ENCODE measurements around the gene TCTN1.
A peak's percentile ranks its signal among the peaks of the same experiment; 100 is the strongest.

TCTN1 gene

DNA sequence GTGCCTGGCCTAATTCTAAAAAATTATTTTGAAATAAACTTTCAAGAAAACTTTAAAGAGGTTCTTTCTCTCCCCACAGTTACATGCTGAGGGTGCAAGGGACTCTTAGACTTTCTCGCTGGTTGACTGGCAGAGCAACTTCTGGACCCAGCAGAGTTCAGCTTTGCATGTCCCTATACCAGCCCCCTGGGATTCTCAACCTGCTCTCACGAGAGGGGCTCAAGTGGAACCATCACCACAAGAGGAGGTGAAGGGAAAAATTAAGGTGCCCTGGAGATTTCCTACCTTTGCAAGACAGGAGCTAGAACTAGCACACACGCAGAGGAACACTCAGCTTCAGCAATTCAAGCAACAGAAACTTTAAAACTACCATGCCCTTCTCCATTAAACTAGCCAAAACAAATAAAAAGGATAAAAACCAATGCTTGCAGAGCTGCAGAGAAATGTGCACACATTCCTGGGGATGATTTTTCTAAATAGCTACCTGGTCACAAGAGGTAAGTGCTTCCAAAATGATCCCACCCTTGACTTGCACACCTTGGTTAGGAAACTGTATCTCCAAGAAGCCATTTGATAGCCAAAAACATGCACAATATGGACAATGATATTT is 72.5 kb downstream of the TCTN1 start:
- no peak for DNase-seq

- no peak for DNase-seq
Observed at GRCh38 chr12:110687396-110688169, 73.7 kb downstream of the TCTN1 start.

- no peak for DNase-seq
Observed at GRCh38 chr12:110688446-110689280, 74.7 kb downstream of the TCTN1 start, which contains the start of gene HVCN1. Gene HVCN1 (minus strand): TSS chr12:110689115. CDS start chr12:110683245, 5,870 bp downstream.

DNA sequence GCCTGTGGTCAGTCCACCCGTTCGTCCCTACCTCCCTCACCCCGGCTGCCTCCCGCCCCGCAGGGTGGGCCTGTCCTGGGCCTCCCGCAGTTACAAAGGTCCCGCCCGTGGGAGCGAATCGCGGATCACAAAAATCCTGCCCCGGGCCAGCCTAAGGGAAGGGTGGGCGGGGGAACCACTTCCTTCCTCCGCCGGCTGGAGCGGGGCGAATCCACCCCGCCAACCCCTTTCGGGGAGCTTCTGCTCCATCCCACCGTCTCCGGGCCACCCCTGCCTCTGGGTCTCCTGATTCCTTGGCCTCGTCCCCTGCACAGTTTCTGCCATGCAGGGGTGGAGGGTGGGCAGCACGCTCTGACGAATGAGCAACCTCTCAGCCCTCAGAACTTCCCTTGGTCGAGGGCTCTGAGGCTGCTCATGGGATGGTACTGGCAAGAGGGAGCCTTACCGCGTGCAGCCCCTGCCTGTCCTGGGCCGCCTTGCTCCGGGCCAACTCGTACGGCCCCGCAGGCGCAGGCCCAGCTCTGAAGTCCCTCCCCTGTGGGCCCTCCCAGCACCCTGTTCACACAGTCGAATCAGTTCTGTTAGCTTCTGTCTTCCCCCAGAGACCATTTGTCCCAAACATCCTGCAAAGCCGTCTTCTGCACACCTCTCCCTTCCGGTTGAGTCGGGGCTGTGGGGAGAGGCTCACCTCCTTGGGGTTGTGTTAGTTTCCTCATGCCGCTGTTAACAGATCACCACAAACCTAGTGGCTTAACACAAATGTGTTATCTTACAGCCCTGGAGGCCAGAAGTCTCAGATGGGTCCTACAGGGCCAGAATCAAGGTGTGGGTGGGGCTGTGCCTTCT is 75.6 kb downstream of the TCTN1 start:
- peak; percentile 14 for DNase-seq

GRCh38 chr12:110690127-110690430 is 76.2 kb downstream of the TCTN1 start:
- DNase-seq = no peak

- DNase-seq = no peak
Observed at GRCh38 chr12:110693731-110694130, 79.8 kb downstream of the TCTN1 start.

GRCh38 chr12:110694330-110694901 is 80.5 kb downstream of the TCTN1 start:
- no peak for DNase-seq

DNA sequence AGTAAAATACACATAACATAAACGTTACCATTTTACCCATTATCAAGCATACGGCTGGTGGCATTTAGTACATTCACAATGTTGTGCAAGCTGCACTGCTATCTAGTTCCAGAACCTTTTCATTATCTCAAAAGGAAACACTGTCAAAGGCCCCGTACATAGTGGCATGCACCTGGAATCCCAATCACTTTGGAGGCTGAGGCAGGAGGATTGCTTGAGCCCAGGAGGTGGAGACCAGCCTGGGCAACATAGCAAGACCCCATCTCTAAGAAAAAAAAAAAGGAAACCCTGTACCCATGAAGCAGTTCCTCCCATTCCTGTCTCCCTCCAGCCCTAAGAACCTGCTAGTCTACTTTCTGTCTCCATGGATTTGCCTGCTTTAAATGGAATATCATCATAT is 82.4 kb downstream of the TCTN1 start:
- DNase-seq = no peak

DNA sequence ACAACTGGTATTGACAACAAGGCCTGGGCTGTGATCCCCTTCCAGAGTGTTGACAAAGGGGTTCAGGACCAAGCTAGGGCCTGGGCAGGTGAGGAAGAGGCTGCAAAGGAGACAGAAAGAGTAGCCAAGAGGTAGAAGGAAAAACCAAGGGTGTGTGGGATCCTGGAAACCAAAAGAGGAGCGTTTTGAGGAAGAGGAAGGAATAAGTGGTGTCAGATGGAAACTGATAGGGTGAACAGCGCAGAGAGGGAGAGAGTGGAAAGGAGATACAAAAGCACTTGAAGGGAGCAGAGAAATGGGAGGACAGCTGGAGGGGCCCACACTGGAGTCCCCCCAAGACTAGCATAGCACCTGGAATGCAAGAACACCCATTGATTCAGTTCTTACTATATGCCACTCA is 83.3 kb downstream of the TCTN1 start:
- DNase-seq = no peak

DNA sequence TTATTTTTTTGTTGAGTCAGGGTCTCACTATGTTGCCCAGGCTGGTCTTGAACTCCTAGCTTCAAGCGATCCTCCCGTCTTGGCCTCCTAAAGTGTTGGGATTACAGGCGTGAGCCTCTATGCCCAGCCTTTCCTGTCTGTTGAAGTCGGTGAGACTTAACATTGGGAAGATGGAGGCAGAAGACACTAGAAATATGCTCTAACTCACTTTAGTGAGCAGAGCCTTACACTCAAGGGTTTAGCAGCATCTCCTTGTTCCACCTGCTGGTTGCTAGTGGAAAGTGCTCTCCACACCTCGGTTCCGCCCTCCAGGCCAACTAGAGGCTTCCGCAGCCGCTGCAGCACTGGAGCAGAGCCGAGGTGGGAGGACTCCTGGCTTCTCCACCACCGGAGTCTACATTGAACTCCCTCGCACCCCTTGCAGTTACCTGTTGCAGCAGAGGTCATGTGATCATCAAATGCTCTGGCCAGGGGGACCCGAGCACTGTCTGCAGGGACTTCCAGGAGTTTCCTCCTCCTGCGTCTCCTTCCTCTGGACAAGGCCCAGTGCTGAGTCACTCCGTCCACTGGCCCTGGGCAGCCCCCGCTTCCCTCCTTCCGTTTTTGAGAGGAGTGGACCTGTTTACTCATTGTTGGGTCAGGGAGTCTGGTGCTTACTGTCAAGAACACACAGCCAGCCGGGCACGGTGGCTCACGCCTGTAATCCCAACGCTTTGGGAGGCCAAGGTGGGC is 84.4 kb downstream of the TCTN1 start:
- DNase-seq = peak; percentile 59

All from activated T-cell treated with anti-CD3 and anti-CD28 coated beads for 4 hours (primary cell).